ENCODE measurements around the gene DCBLD1.

GRCh38 chr6:117446861-117447260 lies 35.6 kb upstream of the DCBLD1 start:
- TF ChIP-seq CTCF (optimal IDR thresholded peaks at IDR 0.05 in 1 of 3, IDR thresholded peaks at IDR 0.05 in 1 of 3, conservative IDR thresholded peaks at IDR 0.05 in 1 of 3; ENCODE audit: extremely low read depth in 1 of 3, insufficient read depth in 2 of 3, low read length in 3 of 3), result no peak
- TF ChIP-seq EZH2 (IDR thresholded peaks at IDR 0.05; ENCODE audit: low read length), result no peak

Measured in keratinocyte (primary cell).